ENCODE results near the gene RRP1. TPM values are rescaled to one million over a fixed set of nuclear protein-coding genes. Genes with fewer than 3 reads are reported as not detected.
A peak's percentile ranks its signal among the peaks of the same experiment; 100 is the strongest.

The RRP1 gene
- total RNA-seq, 1 donor from 2014 or later, result 19.0 TPM

DNA sequence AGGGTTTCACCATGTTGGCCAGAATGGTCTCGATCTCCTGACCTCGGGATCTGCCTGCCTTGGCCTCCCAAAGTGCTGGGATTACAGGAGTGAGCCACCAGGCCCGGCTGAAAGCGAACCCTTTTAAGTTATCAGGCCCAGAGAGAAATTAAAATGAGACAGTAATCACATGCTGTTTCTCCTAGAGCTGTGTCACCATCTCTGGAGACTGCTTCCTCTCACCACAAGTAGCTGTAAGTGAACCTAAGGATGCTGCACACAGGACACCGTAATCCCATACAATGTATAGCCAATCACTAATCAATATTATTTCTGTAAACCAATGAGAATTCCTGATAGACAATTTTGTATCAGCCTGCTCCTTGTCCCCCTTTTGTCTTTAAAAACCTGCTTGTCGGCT, 7.5 kb upstream of the RRP1 start:
- no peak overlapping the region for H3K4me3 ChIP-seq
- no peaks in the 10 kb centered on the region for H3K27me3 ChIP-seq
- intact Hi-C loops (cut with DNase I), result no loop called here
- no peaks in the 10 kb centered on the region for H3K4me1 ChIP-seq
- no peak for DNase-seq
- TF ChIP-seq, protein P1, sequence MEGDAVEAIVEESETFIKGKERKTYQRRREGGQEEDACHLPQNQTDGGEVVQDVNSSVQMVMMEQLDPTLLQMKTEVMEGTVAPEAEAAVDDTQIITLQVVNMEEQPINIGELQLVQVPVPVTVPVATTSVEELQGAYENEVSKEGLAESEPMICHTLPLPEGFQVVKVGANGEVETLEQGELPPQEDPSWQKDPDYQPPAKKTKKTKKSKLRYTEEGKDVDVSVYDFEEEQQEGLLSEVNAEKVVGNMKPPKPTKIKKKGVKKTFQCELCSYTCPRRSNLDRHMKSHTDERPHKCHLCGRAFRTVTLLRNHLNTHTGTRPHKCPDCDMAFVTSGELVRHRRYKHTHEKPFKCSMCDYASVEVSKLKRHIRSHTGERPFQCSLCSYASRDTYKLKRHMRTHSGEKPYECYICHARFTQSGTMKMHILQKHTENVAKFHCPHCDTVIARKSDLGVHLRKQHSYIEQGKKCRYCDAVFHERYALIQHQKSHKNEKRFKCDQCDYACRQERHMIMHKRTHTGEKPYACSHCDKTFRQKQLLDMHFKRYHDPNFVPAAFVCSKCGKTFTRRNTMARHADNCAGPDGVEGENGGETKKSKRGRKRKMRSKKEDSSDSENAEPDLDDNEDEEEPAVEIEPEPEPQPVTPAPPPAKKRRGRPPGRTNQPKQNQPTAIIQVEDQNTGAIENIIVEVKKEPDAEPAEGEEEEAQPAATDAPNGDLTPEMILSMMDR (IDR thresholded peaks at IDR 0.05), result no peak
- no peaks in the 10 kb centered on the region for H3K9me3 ChIP-seq
- no peaks in the 10 kb centered on the region for H3K36me3 ChIP-seq
- no peak for ATAC-seq
- peak overlapping the region; percentile 73 for H3K27ac ChIP-seq

DNA sequence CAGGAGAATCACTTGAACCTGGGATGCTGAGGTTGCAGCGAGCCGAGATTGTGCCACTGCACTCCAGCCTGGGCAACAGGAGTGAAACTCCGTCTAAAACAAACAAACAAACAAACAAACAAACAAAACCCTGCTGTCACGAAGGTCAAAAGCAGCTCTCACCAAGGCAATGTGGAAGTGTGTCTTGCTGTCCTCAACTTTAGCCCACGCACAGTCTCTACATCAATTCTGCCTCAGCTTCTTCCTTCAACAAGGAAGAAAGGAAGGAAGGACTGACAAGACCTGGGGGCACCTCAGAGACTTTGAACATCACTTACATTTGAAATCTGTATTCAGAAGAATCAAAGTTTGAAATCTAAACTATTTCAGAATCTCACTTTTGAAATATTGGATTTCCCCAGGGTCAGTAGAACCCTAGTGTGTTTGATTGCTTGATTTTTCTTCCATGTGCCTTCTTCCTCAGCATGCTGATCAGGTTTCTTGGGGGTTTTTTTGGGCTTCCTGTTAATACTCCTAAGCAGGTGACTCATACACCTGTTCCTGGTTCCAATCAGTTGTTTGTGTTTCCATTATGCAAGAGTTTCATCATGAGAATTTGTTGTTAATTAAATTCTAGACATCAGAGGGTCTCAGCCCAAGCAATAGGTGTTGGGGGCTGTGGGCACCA, 6.8 kb upstream of the RRP1 start:
- intact Hi-C loops (cut with DNase I), result no loop called here
- Histone ChIP-seq H3K36me3 (no peaks in the 10 kb centered on the region), H3K27ac (peak overlapping the region; percentile 73), H3K27me3 (no peaks in the 10 kb centered on the region), H3K4me3 (no peak overlapping the region), H3K9me3 (no peaks in the 10 kb centered on the region), H3K4me1 (no peaks in the 10 kb centered on the region)
- TF ChIP-seq, protein P1 (IDR thresholded peaks at IDR 0.05), result no peak
- ATAC-seq, result peak; percentile 10
- no peak for DNase-seq

DNA sequence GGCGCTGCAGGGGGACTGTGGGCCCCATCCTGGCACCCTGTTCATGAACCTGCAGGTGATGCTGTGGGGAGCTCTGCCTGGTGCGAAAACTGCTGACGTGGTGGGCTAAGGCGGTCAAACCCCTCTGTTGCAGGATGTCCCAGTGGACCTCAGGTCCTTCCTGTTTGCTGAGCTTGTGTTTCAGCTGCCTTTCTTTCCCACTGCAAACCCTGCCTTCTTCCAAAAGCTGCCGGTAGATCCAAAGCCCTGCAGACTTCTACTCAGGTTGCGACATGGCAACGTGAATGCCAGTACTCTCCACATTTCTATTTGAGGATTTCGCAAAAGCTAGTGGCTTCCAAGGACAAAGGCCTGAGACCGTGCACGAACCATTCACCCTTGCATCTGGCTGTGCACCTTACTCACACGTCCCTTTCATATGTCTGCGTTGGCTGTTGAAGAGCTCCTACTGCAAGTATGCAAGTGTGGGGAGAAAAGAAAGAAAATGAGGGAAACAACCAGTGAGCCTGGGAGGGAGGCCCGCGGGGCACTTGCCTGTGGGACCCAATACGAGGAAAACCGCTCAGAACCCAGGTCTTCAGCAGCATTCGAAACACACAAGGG, 6.2 kb upstream of the RRP1 start:
- no peak overlapping the region for H3K4me3 ChIP-seq
- DNase-seq (no peak), ATAC-seq (peak; percentile 68)
- no peaks in the 10 kb centered on the region for H3K4me1 ChIP-seq
- H3K9me3 ChIP-seq, result no peaks in the 10 kb centered on the region
- intact Hi-C loops (cut with DNase I), result no loop called here
- H3K36me3 ChIP-seq, result no peaks in the 10 kb centered on the region
- no peaks in the 10 kb centered on the region for H3K27me3 ChIP-seq
- TF ChIP-seq, protein P1 (IDR thresholded peaks at IDR 0.05), result no peak
- peak overlapping the region; percentile 73 for H3K27ac ChIP-seq

GRCh38 chr21:43785134-43785533, 4.2 kb upstream of the RRP1 start:
- intact Hi-C loops (cut with DNase I), result no loop called here

GRCh38 chr21:43786300-43786806, 3.0 kb upstream of the RRP1 start:
- H3K9me3 ChIP-seq, result no peaks in the 10 kb centered on the region
- no peaks in the 10 kb centered on the region for H3K27me3 ChIP-seq
- H3K4me3 ChIP-seq, result no peak overlapping the region
- peaks cover 2% of the 10 kb centered on the region for H3K36me3 ChIP-seq
- H3K4me1 ChIP-seq, result peaks cover 18% of the 10 kb centered on the region
- ATAC-seq, result no peak
- intact Hi-C loops (cut with DNase I), result no loop called here
- H3K27ac ChIP-seq, result no peak overlapping the region
- DNase-seq, result no peak
- TF ChIP-seq, protein P1 (IDR thresholded peaks at IDR 0.05), result no peak

More at GRCh38 chr21:43785134-43785533, 4.2 kb upstream of the RRP1 start:
- Histone ChIP-seq H3K4me3 (no peak overlapping the region), H3K36me3 (no peaks in the 10 kb centered on the region), H3K27me3 (no peaks in the 10 kb centered on the region), H3K27ac (no peak overlapping the region), H3K4me1 (peaks cover 6% of the 10 kb centered on the region), H3K9me3 (no peaks in the 10 kb centered on the region)
- TF ChIP-seq, protein P1 (IDR thresholded peaks at IDR 0.05), result no peak
- no peak for DNase-seq
- ATAC-seq, result no peak

All from upper lobe of right lung (tissue), 1 donor.